CD4-positive, alpha-beta T cell treated with Interleukin-6 at 100 ng/mL for 8 hours (primary cell): ENCODE measurements around the gene ZFPL1.

Source experiments
- DNase-seq: peaks from one replicate; pipeline ENCODE4 v3.0.0-alpha.2; 2020; ENCODE audit warnings: mixed read lengths, low spot score

ZFPL1 gene

GRCh38 chr11:65130631-65131416, 46.8 kb downstream of the ZFPL1 start:
- DNase-seq = no peak

GRCh38 chr11:65131417-65131776, 47.4 kb downstream of the ZFPL1 start:
- DNase-seq = no peak

- DNase-seq = no peak
Observed at GRCh38 chr11:65131895-65132237, 47.8 kb downstream of the ZFPL1 start.

GRCh38 chr11:65132238-65132987, 48.4 kb downstream of the ZFPL1 start:
- no peak for DNase-seq

- DNase-seq = peak; percentile 32
Observed at GRCh38 chr11:65132988-65133700, 49.1 kb downstream of the ZFPL1 start.

GRCh38 chr11:65133724-65134123, 49.7 kb downstream of the ZFPL1 start:
- DNase-seq = no peak

- DNase-seq = peak; percentile 88
Observed at GRCh38 chr11:65134240-65134951, 50.4 kb downstream of the ZFPL1 start, which contains the start of gene SYVN1. Gene SYVN1 (minus strand): TSS chr11:65134519. CDS start chr11:65133601, 918 bp downstream.

- DNase-seq = peak; percentile 90
Observed at GRCh38 chr11:65134952-65135632, 51.1 kb downstream of the ZFPL1 start.

- no peak for DNase-seq
Observed at GRCh38 chr11:65135633-65136145, 51.7 kb downstream of the ZFPL1 start.

GRCh38 chr11:65136515-65137096, 52.6 kb downstream of the ZFPL1 start:
- DNase-seq = no peak
